ENCODE results near the gene CFAP54.

Gene CFAP54

GRCh38 chr12:96886998-96887677, 397.8 kb downstream of the CFAP54 start:
- TF ChIP-seq CTCF (conservative IDR thresholded peaks at IDR 0.05; ENCODE audit: low read depth, low read length), result no peak
- Histone ChIP-seq H3K4me1 (ENCODE audit: low read depth, poor library complexity, severe bottlenecking) (no peaks in the 10 kb centered on the region), H2AFZ (ENCODE audit: low read depth) (no peak overlapping the region), H3K79me2 (ENCODE audit: insufficient read depth, low read depth) (no peaks in the 10 kb centered on the region), H3K4me2 (no peak overlapping the region), H4K20me1 (ENCODE audit: insufficient read depth) (no peaks in the 10 kb centered on the region), H3K4me3 (IDR thresholded peaks at IDR 0.05; ENCODE audit: insufficient read depth, low read depth, low read length) (no peak overlapping the region), H3K27me3 (ENCODE audit: insufficient read depth, low read depth) (no peaks in the 10 kb centered on the region), H3K9ac (no peak overlapping the region), H3K36me3 (ENCODE audit: insufficient read depth) (no peaks in the 10 kb centered on the region), H3K27ac (no peak overlapping the region)

GRCh38 chr12:96889273-96889933, 400.0 kb downstream of the CFAP54 start:
- Histone ChIP-seq H2AFZ (ENCODE audit: low read depth) (no peak overlapping the region), H3K27ac (no peak overlapping the region), H3K9ac (no peak overlapping the region), H3K79me2 (ENCODE audit: insufficient read depth, low read depth) (no peaks in the 10 kb centered on the region), H4K20me1 (ENCODE audit: insufficient read depth) (no peaks in the 10 kb centered on the region), H3K4me2 (no peak overlapping the region), H3K27me3 (ENCODE audit: insufficient read depth, low read depth) (no peaks in the 10 kb centered on the region), H3K36me3 (ENCODE audit: insufficient read depth) (no peaks in the 10 kb centered on the region), H3K4me3 (IDR thresholded peaks at IDR 0.05; ENCODE audit: insufficient read depth, low read depth, low read length) (no peak overlapping the region), H3K4me1 (ENCODE audit: low read depth, poor library complexity, severe bottlenecking) (no peaks in the 10 kb centered on the region)
- TF ChIP-seq CTCF (conservative IDR thresholded peaks at IDR 0.05; ENCODE audit: low read depth, low read length), result no peak

- Histone ChIP-seq H3K79me2 (ENCODE audit: insufficient read depth, low read depth) (no peaks in the 10 kb centered on the region), H2AFZ (ENCODE audit: low read depth) (no peak overlapping the region), H3K27ac (no peak overlapping the region), H4K20me1 (ENCODE audit: insufficient read depth) (no peaks in the 10 kb centered on the region), H3K36me3 (ENCODE audit: insufficient read depth) (no peaks in the 10 kb centered on the region), H3K9ac (no peak overlapping the region), H3K4me2 (no peak overlapping the region), H3K4me3 (IDR thresholded peaks at IDR 0.05; ENCODE audit: insufficient read depth, low read depth, low read length) (no peak overlapping the region), H3K4me1 (ENCODE audit: low read depth, poor library complexity, severe bottlenecking) (no peaks in the 10 kb centered on the region), H3K27me3 (ENCODE audit: insufficient read depth, low read depth) (no peaks in the 10 kb centered on the region)
- TF ChIP-seq CTCF (conservative IDR thresholded peaks at IDR 0.05; ENCODE audit: low read depth, low read length), result no peak
These were observed 401.0 kb downstream of the CFAP54 start for GRCh38 chr12:96890331-96890730.

GRCh38 chr12:96892104-96892503, 402.7 kb downstream of the CFAP54 start:
- no peaks in the 10 kb centered on the region for H3K36me3 ChIP-seq (ENCODE audit: insufficient read depth)
- no peaks in the 10 kb centered on the region for H3K27me3 ChIP-seq (ENCODE audit: insufficient read depth, low read depth)
- H3K79me2 ChIP-seq (ENCODE audit: insufficient read depth, low read depth), result no peaks in the 10 kb centered on the region

More at GRCh38 chr12:96892104-96892503, 402.7 kb downstream of the CFAP54 start:
- Histone ChIP-seq H3K4me3 (IDR thresholded peaks at IDR 0.05; ENCODE audit: insufficient read depth, low read depth, low read length) (no peak overlapping the region), H3K9ac (no peak overlapping the region), H4K20me1 (ENCODE audit: insufficient read depth) (no peaks in the 10 kb centered on the region), H3K27ac (no peak overlapping the region), H3K4me2 (no peak overlapping the region), H3K4me1 (ENCODE audit: low read depth, poor library complexity, severe bottlenecking) (no peaks in the 10 kb centered on the region), H2AFZ (ENCODE audit: low read depth) (no peak overlapping the region)
- no peak for TF ChIP-seq CTCF (conservative IDR thresholded peaks at IDR 0.05; ENCODE audit: low read depth, low read length)
